ENCODE data around the gene SMURF1. TPM values are rescaled to one million over a fixed set of nuclear protein-coding genes. Genes with fewer than 3 reads are reported as not detected.

The SMURF1 gene
- total and polyA plus RNA-seq, 2 of the 8 experiments (the other 6 are each of a cell fraction or from before 2014, with no cell fraction given) = 9.6 to 24.5 TPM

DNA sequence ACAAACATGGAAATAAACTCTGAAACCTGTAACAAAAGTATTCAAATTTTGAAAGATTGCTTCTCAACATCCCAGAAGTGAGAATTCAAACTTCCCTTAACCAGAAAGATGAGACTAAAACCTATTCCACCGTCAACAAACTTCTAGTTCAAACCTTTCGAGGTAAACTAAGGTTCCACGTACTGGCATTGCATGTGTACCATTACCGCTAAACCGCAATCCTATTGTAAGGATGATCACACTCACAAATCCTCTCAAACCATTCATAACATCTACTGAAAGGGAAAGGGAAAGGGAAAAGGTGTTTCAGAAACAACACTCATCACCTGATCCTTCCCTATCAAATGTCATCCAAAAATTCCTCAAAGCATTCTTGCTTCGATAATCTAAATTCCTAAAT is 3.1 kb downstream of the SMURF1 start:
- H3K18ac ChIP-seq (ENCODE audit: extremely low read depth, low read length) = no peak overlapping the region
- H2AK5ac ChIP-seq (ENCODE audit: low read depth, low read length) = no peak overlapping the region
- no peak overlapping the region for H3K56ac ChIP-seq (replicated peaks; ENCODE audit: insufficient read length, low read depth, low read length)
- WGBS, 2 experiments (ENCODE audit: extremely low coverage in 1 of 2, insufficient coverage in 1 of 2, insufficient read length in 1 of 2, insufficient replicate concordance in 2 of 2, low coverage in 1 of 2, low lambda C conversion rate in 2 of 2, missing lambda C conversion rate in 1 of 2) = 94% methylated on average over 6 of the region's 6 CpGs; no CpG with 5 or more reads in 1 of the 2 experiments
- no peak for DNase-seq (ENCODE audit: low read depth in 1 of 2, low spot score in 2 of 2)
- FAIRE-seq = no peak
- peaks cover 10 to 65% of the 10 kb centered on the region in 2 experiments for H3K79me2 ChIP-seq (ENCODE audit: control insufficient read depth in 1 of 2, insufficient read depth in 2 of 2, low read length in 2 of 2)
- H4K91ac ChIP-seq (replicated peaks; ENCODE audit: insufficient read length, low read length) = no peak overlapping the region
- 0 out of 8 replicates have a peak overlapping the region, but pooled peaks of 1 of the 4 experiments have one; percentile 85 for H3K4me3 ChIP-seq (ENCODE audit: extremely low read depth in 1 of 4, insufficient read depth in 2 of 4, low read depth in 3 of 4, low read length in 4 of 4)
- H4K8ac ChIP-seq (ENCODE audit: extremely low read depth, insufficient read depth, low read length) = no peak overlapping the region
- H3K14ac ChIP-seq (ENCODE audit: insufficient read length) = no peak overlapping the region
- CTCF ChIA-PET (ENCODE audit: partially characterized antibody) = no interaction called here
- peaks cover 0 to 11% (median 5%) of the 10 kb centered on the region in 4 experiments; a peak in 4 of 7 replicates for H3K4me1 ChIP-seq (replicated peaks in 1 of 4; ENCODE audit: control insufficient read depth in 3 of 4, insufficient read depth in 4 of 4, low read length in 3 of 4)
- no peak overlapping the region for H2BK20ac ChIP-seq (ENCODE audit: low read length)
- H2BK5ac ChIP-seq (ENCODE audit: low read depth, low read length) = no peak overlapping the region
- H3K4me2 ChIP-seq (ENCODE audit: insufficient read depth in 1 of 2, low read depth in 2 of 2, low read length in 2 of 2) = no peak overlapping the region; a peak in 1 of 4 replicates
- H3K9ac ChIP-seq (replicated peaks in 1 of 4; ENCODE audit: extremely low read depth in 1 of 4, low read depth in 3 of 4, low read length in 3 of 4) = 0 out of 7 replicates have a peak overlapping the region, but pooled peaks of 1 of the 4 experiments have one; percentile 22
- POLR2A ChIA-PET (ENCODE audit: partially characterized antibody) = interaction anchor here (2.0 kb wide), 1 partner anchor 9 kb away, joined by 8 read pairs; no protein-coding TSS in a partner anchor
- peak overlapping the region; percentile 78 for H3K4ac ChIP-seq (replicated peaks; ENCODE audit: insufficient read length, low read depth, low read length)
- H2AFZ ChIP-seq (ENCODE audit: low read length) = no peak overlapping the region
- no peaks in the 10 kb centered on the region for H3K36me3 ChIP-seq (ENCODE audit: control insufficient read depth in 2 of 4, insufficient read depth in 4 of 4, low read length in 3 of 4)
- no peak overlapping the region for H3K27ac ChIP-seq (ENCODE audit: low read depth, low read length)
- no peak overlapping the region for H3K23ac ChIP-seq (ENCODE audit: insufficient read length)
- no peaks in the 10 kb centered on the region for H3K27me3 ChIP-seq (replicated peaks in 1 of 4; ENCODE audit: control insufficient read depth in 3 of 4, extremely low read depth in 1 of 4, insufficient read depth in 3 of 4, low read length in 3 of 4)
- peaks cover 3 to 6% of the 10 kb centered on the region in 2 experiments for H4K20me1 ChIP-seq (replicated peaks in 1 of 2; ENCODE audit: control insufficient read depth in 1 of 2, insufficient read depth in 2 of 2, low read length in 2 of 2)
- no peak overlapping the region for H2BK120ac ChIP-seq (replicated peaks; ENCODE audit: low read depth, low read length)
- H3K23me2 ChIP-seq (ENCODE audit: low read depth, low read length) = peaks cover 8% of the 10 kb centered on the region; the same call in 1 of the 2 replicates
- no peak overlapping the region for H2BK12ac ChIP-seq (ENCODE audit: low read depth, low read length)
- no peak overlapping the region for H4K5ac ChIP-seq (ENCODE audit: insufficient read length, low read depth, low read length)
- peaks cover 3% of the 10 kb centered on the region; the same call in 1 of the 2 replicates for H3K79me1 ChIP-seq (ENCODE audit: low read depth, low read length)
- H3K9me3 ChIP-seq (ENCODE audit: insufficient read depth in 2 of 2, low read depth in 1 of 2, low read length in 1 of 2) = no peaks in the 10 kb centered on the region
- no peak overlapping the region for H2BK15ac ChIP-seq (ENCODE audit: low read length)
- TF ChIP-seq EGR1 (IDR thresholded peaks at IDR 0.05; ENCODE audit: borderline replicate concordance, low read depth, low read length) = no peak
- TF ChIP-seq KDM1A (IDR thresholded peaks at IDR 0.05; ENCODE audit: borderline replicate concordance, low read length) = no peak
- no peak for TF ChIP-seq KDM5A (IDR thresholded peaks at IDR 0.05; ENCODE audit: low read length)
- TF ChIP-seq RBBP5 (IDR thresholded peaks at IDR 0.05; ENCODE audit: borderline replicate concordance, low read depth, low read length) = no peak
- no peak for TF ChIP-seq SP4 (IDR thresholded peaks at IDR 0.05; ENCODE audit: low read length)
- no peak for TF ChIP-seq JUN (IDR thresholded peaks at IDR 0.05; ENCODE audit: low read depth, low read length)
- no peak for TF ChIP-seq SP2 (IDR thresholded peaks at IDR 0.05; ENCODE audit: low read length)
- TF ChIP-seq CBX5 (IDR thresholded peaks at IDR 0.05; ENCODE audit: low read depth, low read length) = no peak
- no peak for TF ChIP-seq SP1 (IDR thresholded peaks at IDR 0.05; ENCODE audit: low read depth, low read length)
- no peak for TF ChIP-seq SIN3A (conservative IDR thresholded peaks at IDR 0.05 in 1 of 2, IDR thresholded peaks at IDR 0.05 in 1 of 2; ENCODE audit: low read depth in 1 of 2, low read length in 2 of 2)
- TF ChIP-seq NRF1 (IDR thresholded peaks at IDR 0.05; ENCODE audit: low read depth, low read length) = no peak
- TF ChIP-seq ZNF274 (IDR thresholded peaks at IDR 0.05; ENCODE audit: borderline replicate concordance, extremely low read depth, low read length) = no peak
- no peak for TF ChIP-seq EZH2 (IDR thresholded peaks at IDR 0.05; ENCODE audit: low read depth, low read length, severe bottlenecking)
- no peak for TF ChIP-seq CREB1 (IDR thresholded peaks at IDR 0.05)
- no peak for TF ChIP-seq SAP30 (IDR thresholded peaks at IDR 0.05; ENCODE audit: insufficient read depth, insufficient replicate concordance, low read length)

Measured in H1 (cell line).